ENCODE results near the gene PRIM2. TPM values are rescaled to one million over a fixed set of nuclear protein-coding genes. Genes with fewer than 3 reads are reported as not detected.

Gene PRIM2
- total RNA-seq, 1 experiment from 2014 or later: 9.7 TPM

- Mint-ChIP-seq H3K4me3 (ENCODE audit: unreplicated experiment) (no peak overlapping the region), H3K36me3 (ENCODE audit: insufficient read depth, unreplicated experiment) (no peaks in the 10 kb centered on the region), H3K27ac (ENCODE audit: low read depth, unreplicated experiment) (no peak overlapping the region), H3K4me1 (ENCODE audit: insufficient read depth, unreplicated experiment) (no peaks in the 10 kb centered on the region), H3K9me3 (ENCODE audit: unreplicated experiment) (peaks cover 7% of the 10 kb centered on the region), H3K27me3 (ENCODE audit: insufficient read depth, unreplicated experiment) (no peaks in the 10 kb centered on the region)
- ChIA-PET CTCF (interaction anchor here (2.3 kb wide), 1 partner anchor 8 kb away, joined by 7 read pairs; no protein-coding TSS in a partner anchor), POLR2A (no interaction called here)
- DNase-seq (ENCODE audit: unreplicated experiment): no peak
- TF ChIP-seq, protein P1, sequence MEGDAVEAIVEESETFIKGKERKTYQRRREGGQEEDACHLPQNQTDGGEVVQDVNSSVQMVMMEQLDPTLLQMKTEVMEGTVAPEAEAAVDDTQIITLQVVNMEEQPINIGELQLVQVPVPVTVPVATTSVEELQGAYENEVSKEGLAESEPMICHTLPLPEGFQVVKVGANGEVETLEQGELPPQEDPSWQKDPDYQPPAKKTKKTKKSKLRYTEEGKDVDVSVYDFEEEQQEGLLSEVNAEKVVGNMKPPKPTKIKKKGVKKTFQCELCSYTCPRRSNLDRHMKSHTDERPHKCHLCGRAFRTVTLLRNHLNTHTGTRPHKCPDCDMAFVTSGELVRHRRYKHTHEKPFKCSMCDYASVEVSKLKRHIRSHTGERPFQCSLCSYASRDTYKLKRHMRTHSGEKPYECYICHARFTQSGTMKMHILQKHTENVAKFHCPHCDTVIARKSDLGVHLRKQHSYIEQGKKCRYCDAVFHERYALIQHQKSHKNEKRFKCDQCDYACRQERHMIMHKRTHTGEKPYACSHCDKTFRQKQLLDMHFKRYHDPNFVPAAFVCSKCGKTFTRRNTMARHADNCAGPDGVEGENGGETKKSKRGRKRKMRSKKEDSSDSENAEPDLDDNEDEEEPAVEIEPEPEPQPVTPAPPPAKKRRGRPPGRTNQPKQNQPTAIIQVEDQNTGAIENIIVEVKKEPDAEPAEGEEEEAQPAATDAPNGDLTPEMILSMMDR (IDR thresholded peaks at IDR 0.05; ENCODE audit: unreplicated experiment): no peak
- intact Hi-C loops (cut with micrococcal nuclease): no loop called here
- no TSS peak for BruUV-seq (replicated peaks)
Measured at GRCh38 chr6:57275384-57275783, 42.0 kb upstream of the PRIM2 start.

- TF ChIP-seq, protein P1 (IDR thresholded peaks at IDR 0.05; ENCODE audit: unreplicated experiment): no peak
- intact Hi-C loops (cut with micrococcal nuclease): no loop called here
- DNase-seq (ENCODE audit: unreplicated experiment): no peak
- H3K36me3 Mint-ChIP-seq (ENCODE audit: insufficient read depth, unreplicated experiment): no peaks in the 10 kb centered on the region
- no peaks in the 10 kb centered on the region for H3K4me1 Mint-ChIP-seq (ENCODE audit: insufficient read depth, unreplicated experiment)
- no peak overlapping the region for H3K27ac Mint-ChIP-seq (ENCODE audit: low read depth, unreplicated experiment)
- peaks cover 7% of the 10 kb centered on the region for H3K9me3 Mint-ChIP-seq (ENCODE audit: unreplicated experiment)
- no peaks in the 10 kb centered on the region for H3K27me3 Mint-ChIP-seq (ENCODE audit: insufficient read depth, unreplicated experiment)
- no peak overlapping the region for H3K4me3 Mint-ChIP-seq (ENCODE audit: unreplicated experiment)
- BruUV-seq (replicated peaks): no TSS peak
- POLR2A ChIA-PET: interaction anchor here (1.3 kb wide), 1 partner anchor 9 kb away, joined by 3 read pairs; no protein-coding TSS in a partner anchor
- CTCF ChIA-PET: interaction anchor here (0.6 to 2.3 kb wide), 5 partner anchors 10 to 374 kb away, joined by 3 to 7 read pairs (median 4); no protein-coding TSS in a partner anchor
Measured at GRCh38 chr6:57276946-57277345, 40.5 kb upstream of the PRIM2 start.

GRCh38 chr6:57278570-57278969, 38.9 kb upstream of the PRIM2 start:
- H3K27ac Mint-ChIP-seq (ENCODE audit: low read depth, unreplicated experiment): no peak overlapping the region
- no TSS peak for BruUV-seq (replicated peaks)
- CTCF ChIA-PET: interaction anchor here (0.8 to 1.8 kb wide), 2 partner anchors 11 to 35 kb away, joined by 4 to 7 read pairs; no protein-coding TSS in a partner anchor
- TF ChIP-seq, protein P1 (IDR thresholded peaks at IDR 0.05; ENCODE audit: unreplicated experiment): no peak
- intact Hi-C loops (cut with micrococcal nuclease): no loop called here
- H3K4me3 Mint-ChIP-seq (ENCODE audit: unreplicated experiment): no peak overlapping the region
- H3K36me3 Mint-ChIP-seq (ENCODE audit: insufficient read depth, unreplicated experiment): no peaks in the 10 kb centered on the region
- no peak for DNase-seq (ENCODE audit: unreplicated experiment)
- no peaks in the 10 kb centered on the region for H3K27me3 Mint-ChIP-seq (ENCODE audit: insufficient read depth, unreplicated experiment)
- peaks cover under 1% of the 10 kb centered on the region for H3K9me3 Mint-ChIP-seq (ENCODE audit: unreplicated experiment)
- no peaks in the 10 kb centered on the region for H3K4me1 Mint-ChIP-seq (ENCODE audit: insufficient read depth, unreplicated experiment)
- POLR2A ChIA-PET: interaction anchor here (0.6 kb wide), 1 partner anchor 150 kb away, joined by 4 read pairs; no protein-coding TSS in a partner anchor

GRCh38 chr6:57279013-57279412, 38.4 kb upstream of the PRIM2 start:
- Mint-ChIP-seq H3K9me3 (ENCODE audit: unreplicated experiment) (no peaks in the 10 kb centered on the region), H3K27ac (ENCODE audit: low read depth, unreplicated experiment) (no peak overlapping the region), H3K36me3 (ENCODE audit: insufficient read depth, unreplicated experiment) (no peaks in the 10 kb centered on the region), H3K4me3 (ENCODE audit: unreplicated experiment) (no peak overlapping the region), H3K27me3 (ENCODE audit: insufficient read depth, unreplicated experiment) (no peaks in the 10 kb centered on the region), H3K4me1 (ENCODE audit: insufficient read depth, unreplicated experiment) (no peaks in the 10 kb centered on the region)
- TF ChIP-seq, protein P1 (IDR thresholded peaks at IDR 0.05; ENCODE audit: unreplicated experiment): no peak
- ChIA-PET POLR2A (interaction anchor here (0.7 kb wide), 1 partner anchor 11 kb away, joined by 3 read pairs; no protein-coding TSS in a partner anchor), CTCF (interaction anchor here (0.8 to 1.8 kb wide), 3 partner anchors 12 to 38 kb away, joined by 3 to 7 read pairs (median 4); partner anchors contain the start of gene PRIM2)
- intact Hi-C loops (cut with micrococcal nuclease): no loop called here
- DNase-seq (ENCODE audit: unreplicated experiment): no peak
- no TSS peak for BruUV-seq (replicated peaks)
